ENCODE data around the gene AHRR.
"Not testable (repeated sequence)": the region's sequence is repeated elsewhere in the genome, so short reads cannot be mapped to it uniquely, and the experiment has no call there.

DNA sequence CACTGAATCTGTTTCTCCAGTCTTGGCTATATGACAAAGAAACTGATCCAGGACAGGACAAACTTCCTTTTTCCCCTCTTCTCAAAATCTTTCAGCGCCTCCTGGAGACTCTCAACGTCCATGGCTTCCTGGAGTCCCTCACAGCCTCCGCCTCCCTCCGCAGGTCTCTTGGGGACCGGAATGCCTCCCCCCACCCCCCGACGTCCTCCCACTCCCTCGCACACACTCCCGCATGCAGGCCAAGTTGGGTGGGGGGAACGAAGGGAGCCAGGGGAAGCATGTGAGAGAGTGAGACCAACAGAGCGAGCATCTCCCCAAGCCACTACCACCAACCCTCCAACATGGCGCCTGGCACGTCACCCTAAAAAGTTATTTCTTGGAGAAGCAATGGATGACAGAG, 31.3 kb upstream of the AHRR start:
- TF ChIP-seq, protein P1, sequence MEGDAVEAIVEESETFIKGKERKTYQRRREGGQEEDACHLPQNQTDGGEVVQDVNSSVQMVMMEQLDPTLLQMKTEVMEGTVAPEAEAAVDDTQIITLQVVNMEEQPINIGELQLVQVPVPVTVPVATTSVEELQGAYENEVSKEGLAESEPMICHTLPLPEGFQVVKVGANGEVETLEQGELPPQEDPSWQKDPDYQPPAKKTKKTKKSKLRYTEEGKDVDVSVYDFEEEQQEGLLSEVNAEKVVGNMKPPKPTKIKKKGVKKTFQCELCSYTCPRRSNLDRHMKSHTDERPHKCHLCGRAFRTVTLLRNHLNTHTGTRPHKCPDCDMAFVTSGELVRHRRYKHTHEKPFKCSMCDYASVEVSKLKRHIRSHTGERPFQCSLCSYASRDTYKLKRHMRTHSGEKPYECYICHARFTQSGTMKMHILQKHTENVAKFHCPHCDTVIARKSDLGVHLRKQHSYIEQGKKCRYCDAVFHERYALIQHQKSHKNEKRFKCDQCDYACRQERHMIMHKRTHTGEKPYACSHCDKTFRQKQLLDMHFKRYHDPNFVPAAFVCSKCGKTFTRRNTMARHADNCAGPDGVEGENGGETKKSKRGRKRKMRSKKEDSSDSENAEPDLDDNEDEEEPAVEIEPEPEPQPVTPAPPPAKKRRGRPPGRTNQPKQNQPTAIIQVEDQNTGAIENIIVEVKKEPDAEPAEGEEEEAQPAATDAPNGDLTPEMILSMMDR (IDR thresholded peaks at IDR 0.05) = not testable (repeated sequence)
- not testable (repeated sequence) for TF ChIP-seq POLR2AphosphoS5 (IDR thresholded peaks at IDR 0.05; ENCODE audit: insufficient read depth in 1 of 2, low read depth in 1 of 2); POLR2A (IDR thresholded peaks at IDR 0.05)
